CD4-positive, alpha-beta T cell treated with Interleukin-6 at 100 ng/mL for 8 hours (primary cell): ENCODE results near the gene FOXI1.
"Not testable (repeated sequence)": the region's sequence is repeated elsewhere in the genome, so short reads cannot be mapped to it uniquely, and the experiment has no call there.

Source experiments
- DNase-seq: peaks from one replicate; pipeline ENCODE4 v3.0.0-alpha.2; 2020; ENCODE audit warnings: mixed read lengths, low spot score

Gene FOXI1

DNA sequence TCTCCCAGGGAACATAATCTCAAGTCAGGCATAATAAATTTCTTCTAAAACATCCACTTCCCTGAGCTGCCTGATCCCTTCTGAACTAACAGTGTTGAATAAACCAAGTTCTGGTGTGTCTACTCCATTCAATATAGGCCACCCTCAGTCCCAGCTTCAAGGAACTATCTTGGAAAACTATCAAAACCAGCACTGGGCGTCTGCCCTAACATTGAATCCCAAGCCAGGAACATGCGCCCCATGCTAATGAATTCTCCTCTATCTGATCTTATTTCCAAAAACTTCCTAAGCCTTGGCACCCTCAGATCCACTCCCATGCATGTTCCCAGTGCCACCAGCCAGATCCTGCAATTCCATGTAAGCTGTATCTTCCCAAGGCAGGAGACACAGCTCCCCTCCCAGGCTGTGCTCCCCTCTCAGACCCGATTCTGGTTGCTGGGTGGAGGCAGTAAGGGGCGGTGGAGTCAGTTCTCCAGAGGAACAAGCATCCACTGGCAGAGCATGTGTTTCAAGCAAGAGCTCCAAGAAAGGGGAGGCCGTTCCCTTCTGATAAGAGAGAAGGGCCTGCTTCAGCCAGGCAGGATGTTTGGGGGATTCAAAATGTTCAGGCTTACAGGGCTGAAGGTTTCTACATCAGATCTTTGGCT is 13.1 kb upstream of the FOXI1 start:
- no peak for DNase-seq

DNA sequence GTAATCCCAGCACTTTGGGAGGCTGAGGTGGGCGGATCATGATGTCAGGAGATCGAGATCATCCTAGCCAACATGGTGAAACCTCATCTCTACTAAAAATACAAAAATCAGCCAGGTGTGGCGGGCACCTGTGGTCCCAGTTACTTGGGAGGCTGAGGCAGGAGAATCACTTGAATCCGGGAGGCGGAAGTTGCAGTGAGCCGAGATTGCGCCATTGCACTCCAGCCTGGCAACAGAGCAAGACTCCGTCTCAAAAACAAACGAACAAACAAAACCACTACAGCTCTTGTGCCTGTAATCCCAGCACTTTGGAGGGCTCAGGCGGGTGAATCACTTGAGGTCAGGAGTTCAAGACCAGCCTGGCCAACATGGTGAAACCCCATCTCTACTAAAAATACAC is 11.4 kb upstream of the FOXI1 start:
- DNase-seq: not testable (repeated sequence)

GRCh38 chr5:170095646-170096045 is 10.1 kb upstream of the FOXI1 start:
- no peak for DNase-seq

DNA sequence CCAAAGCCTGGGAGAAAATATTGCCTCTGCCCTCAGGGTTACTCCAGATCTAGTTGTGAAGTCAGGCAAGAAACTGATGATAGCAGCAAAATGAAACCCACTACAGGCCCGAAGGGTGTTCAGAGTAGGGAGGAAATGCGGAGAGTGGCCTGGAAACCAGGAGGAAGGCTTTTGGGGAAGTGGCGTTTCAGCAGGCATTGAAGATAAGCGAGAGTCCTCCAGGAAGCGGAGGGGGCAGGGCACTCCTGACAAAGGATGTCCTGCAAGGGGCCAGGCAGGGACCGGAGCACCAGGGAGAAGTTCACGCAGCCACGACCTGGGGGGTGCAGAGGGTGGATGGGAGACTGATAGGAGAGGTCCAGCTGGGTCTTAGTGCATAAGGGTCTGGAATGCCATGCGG is 7.8 kb upstream of the FOXI1 start:
- DNase-seq: no peak

- DNase-seq: peak; percentile 56
Measured at GRCh38 chr5:170100066-170100943, 5.4 kb upstream of the FOXI1 start.

DNA sequence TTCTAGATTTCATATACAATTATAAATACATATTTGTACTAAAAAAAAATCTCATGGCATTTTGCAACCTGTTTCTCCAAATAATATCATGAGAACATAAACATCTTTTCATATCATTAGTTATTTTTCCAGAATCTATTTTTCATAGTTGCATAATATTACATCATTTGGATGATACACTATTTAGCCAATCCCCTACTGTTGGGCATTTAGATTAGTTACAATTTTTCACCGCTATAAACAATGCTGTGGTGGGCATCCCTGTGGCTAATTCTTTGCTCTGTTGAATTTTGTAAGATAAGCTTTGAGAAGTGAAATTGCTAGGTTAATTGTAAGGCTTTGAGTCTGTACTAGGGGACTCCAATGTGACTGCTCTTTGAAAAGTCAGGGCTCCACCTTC is 2.2 kb upstream of the FOXI1 start:
- DNase-seq: no peak

DNA sequence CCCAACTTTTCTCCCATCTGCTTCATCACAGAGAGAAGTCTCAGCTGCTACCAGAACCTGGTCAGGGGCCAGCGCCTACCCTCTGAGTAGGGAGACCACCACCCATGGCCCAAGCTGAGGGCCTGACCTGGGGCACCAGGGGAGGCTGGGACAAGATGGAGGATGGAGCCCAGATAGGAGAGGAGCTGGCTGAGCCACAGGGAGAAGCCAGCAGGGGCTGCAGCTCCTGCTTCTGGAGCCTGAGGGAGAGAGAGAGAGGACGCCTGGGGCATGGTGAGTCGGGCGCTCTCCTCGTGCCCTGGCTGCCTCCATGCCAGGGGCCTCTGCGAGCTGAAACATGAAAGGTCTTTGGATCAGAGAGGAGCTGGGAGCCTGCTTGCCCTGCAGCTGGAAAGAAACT is 1.4 kb upstream of the FOXI1 start:
- no peak for DNase-seq

- no peak for DNase-seq
Measured at GRCh38 chr5:170104710-170105109, 987 bp upstream of the FOXI1 start.

DNA sequence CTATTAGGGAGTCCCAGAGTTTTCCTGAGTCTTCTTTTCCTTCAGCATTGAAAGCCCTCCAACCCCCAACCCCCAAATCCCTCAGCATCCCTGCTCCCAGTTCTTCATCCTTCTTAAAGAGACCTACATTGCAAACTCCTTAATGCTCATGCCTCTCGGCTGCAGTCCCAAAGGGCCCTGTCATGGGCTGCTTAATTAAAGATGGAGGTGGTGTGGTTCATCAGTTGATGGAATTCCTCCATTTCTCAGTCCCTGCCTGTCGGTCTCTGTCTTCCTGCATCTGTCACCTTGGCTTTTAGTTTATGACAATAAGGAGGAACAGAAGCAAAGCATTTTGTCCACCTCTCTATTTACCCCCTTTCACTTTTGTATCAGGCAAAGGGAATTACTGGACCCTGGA is 2.0 kb downstream of the FOXI1 start:
- no peak for DNase-seq

GRCh38 chr5:170108266-170108785 is 2.6 kb downstream of the FOXI1 start:
- DNase-seq: no peak

DNA sequence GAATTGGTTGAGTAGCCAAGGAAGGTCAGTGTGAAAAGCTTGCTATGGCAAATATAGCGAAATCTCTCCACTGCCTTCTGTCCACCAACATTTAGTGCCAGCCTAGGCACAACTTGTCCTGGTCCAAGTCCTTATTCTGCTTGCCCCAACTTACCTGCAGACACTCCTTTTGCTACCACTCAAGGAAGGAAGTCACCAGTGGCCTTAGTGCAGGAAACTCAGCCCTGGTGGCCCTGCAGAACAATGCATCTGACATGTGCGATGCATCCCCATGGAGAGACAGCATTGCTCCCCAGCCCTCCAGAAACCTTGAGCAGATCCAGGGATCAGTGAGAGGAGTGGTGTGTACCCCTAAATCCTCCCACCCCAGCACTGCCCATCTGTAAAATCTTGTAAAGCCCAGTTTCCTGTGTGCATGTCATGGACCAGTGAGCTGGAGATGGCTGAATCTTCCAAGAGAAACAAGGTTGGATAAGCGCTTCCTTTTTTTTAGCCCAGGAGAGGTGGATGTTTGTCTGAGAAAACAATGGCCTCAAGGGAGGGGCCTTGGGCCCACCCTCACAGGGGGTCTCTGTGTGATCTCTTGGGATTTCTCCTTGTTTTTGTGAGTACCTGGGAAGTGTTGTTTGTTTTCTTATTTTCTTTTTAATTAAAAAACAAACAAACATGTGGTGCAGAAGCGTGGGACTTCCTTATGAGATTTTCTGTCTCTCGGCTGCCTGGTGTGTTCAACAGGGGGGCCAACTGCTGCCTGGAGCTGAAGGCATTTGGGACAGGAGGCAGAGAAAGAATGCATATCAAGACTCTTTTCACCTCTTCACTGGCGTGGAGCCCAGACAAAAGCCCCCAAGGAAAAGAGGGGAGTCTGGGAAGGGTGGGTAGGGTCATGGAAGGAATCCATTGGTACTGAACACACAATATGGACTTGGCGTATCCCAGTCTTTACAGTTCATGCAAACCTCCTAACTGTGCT is 3.6 kb downstream of the FOXI1 start:
- no peak for DNase-seq

DNA sequence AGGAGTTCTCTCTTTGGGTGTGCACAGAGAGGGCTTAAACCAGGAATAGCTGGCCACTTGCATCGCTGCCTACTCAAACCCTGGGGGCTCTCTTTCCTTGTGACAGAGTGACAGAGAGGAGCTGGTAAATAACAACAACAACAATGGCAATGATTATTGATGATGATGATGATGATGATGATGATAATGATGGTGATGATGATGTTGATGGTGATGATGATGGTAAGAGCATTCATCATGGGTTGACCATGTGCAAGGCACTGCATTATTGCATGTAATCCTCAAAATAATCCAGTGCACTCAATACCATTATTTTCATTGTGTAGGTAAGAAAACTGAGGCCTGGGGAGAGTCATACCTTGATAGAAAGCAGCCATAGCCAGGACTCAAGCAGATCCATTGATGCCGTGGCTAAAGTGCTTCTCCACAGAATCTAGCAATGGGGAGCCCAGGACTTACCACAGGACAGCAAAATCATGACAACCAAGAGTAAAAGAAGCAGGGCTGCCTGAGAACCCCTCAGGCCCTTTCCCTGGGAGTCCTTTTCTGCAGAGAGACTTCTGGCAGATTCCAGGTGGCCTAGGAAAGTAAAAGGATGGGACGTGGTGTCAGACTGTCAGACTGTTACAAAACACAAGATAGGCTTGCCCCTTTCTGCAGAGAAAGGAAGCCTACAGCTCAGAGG is 4.8 kb downstream of the FOXI1 start:
- no peak for DNase-seq

DNA sequence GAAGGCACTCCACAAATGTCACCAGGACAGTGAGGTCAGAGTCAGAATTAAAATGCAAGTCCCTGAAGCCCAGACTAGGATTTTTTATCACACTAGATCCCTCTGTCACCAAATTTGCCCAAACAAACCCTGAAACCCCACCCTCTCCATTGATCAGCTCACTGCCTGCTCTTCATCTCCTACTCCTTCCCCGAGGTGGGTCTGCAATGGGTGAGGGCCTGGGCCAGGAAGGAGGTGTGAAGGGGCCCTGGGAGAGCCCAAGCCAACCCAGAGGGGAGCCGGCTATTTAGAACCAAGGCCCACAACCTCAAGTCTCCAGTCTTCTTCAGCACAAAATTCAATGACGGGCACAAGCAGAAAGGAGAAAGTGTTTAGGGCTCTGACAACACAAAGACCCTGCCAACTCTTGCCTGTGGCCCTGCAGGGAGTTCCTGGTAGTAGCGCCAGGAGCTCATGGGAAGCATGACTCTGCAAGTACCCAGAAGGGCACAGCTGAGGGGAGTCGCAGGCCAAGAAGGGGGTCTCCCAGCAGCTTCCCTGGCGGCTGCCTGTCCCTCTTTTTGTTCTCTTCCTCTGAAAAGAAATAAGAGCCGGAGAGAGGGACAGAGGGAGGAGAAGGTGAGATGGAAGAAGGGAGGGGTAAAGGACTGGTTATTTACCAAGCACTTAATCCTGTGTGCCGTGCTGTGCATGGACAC is 5.5 kb downstream of the FOXI1 start:
- no peak for DNase-seq

- DNase-seq: no peak
Measured at GRCh38 chr5:170112876-170113521, 7.3 kb downstream of the FOXI1 start.

- no peak for DNase-seq
Measured at GRCh38 chr5:170113522-170113900, 7.8 kb downstream of the FOXI1 start.

DNA sequence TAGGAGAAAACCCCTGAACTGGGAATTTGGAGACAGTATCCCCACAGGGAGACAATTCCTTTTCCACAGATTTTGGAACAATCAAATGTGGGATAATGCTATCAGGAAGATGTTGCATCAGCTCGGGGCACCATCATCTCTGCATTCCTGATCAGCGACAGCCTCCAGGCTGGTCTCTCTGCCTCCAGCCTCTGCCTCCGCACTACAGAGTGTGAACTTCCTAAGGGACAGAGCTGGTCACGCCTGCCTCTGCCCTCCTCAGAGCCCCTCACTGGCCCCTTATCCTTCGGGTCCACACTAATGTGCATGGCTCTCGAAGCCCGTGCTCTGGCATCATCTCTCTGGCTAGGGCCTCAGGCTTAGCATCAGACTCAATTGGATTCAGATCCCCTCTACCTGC is 8.6 kb downstream of the FOXI1 start:
- DNase-seq: no peak

- no peak for DNase-seq
Measured at GRCh38 chr5:170115925-170116324, 10.2 kb downstream of the FOXI1 start.

DNA sequence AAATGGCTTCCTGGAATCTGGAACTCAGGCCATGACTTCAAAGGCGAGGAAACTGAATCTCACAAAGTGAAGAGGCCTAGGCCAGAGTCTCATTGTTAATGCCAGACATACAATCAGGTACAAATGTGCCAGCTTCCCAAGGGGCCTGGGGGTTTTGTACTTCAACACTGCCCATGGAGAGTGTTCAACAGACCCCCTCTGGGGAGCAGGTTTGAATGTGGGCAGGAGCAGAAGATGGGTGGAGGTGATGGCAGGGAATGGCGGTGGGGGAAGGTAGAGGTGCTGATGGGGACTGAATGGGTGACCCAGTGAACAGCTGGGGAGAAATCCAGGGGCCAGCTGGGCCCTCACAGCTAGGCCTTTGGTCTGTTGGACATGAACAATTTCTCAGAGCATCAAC is 12.0 kb downstream of the FOXI1 start:
- no peak for DNase-seq

GRCh38 chr5:170120576-170120975 is 14.9 kb downstream of the FOXI1 start:
- no peak for DNase-seq

DNA sequence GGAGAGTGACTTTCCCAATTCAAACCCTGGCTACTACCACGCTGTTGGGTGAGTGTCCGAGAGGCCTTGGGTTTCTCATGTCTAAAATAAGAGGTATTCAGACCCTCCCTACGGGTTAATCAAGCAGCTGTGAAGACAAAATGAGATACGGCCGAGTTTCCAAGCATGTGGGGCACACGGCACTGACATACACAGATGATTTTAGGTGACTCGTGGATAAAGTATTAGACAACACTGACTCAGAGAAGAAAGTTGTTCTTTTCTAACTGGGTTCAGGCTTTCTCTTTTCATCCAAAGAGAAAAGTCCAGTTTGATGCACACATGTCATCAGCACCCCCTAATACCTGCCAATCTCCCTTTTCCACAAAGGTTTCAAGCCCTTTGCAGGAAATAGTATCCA is 15.6 kb downstream of the FOXI1 start:
- DNase-seq: no peak

DNA sequence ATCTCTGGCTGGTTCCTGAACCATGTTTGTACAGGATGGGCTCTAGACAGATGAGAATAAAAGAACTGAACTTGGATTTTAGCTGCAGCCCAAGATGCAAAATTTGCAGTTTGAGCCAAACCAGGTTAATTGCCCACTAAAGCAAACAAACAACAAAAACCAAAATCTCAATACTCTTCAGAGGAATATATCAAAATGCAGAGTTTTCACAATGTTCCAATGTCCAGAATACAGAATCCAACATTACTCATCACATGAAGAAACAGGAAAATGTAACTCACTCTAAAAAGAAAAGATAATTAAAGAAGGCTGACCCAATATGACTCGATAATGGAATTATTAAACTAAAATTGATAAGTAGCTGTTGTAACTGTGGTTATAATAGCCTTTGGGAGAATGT is 20.4 kb downstream of the FOXI1 start:
- DNase-seq: no peak
